GF-D8 (cell line): ENCODE data around the gene NAPG.
A peak's percentile ranks its signal among the peaks of the same experiment; 100 is the strongest.
"Not testable (repeated sequence)": the region's sequence is repeated elsewhere in the genome, so short reads cannot be mapped to it uniquely, and the experiment has no call there.

ENCODE experiments used
- DNase-seq: peaks from one replicate; lab custom pipeline; 2025; lab: John Stamatoyannopoulos, UW

NAPG gene

DNA sequence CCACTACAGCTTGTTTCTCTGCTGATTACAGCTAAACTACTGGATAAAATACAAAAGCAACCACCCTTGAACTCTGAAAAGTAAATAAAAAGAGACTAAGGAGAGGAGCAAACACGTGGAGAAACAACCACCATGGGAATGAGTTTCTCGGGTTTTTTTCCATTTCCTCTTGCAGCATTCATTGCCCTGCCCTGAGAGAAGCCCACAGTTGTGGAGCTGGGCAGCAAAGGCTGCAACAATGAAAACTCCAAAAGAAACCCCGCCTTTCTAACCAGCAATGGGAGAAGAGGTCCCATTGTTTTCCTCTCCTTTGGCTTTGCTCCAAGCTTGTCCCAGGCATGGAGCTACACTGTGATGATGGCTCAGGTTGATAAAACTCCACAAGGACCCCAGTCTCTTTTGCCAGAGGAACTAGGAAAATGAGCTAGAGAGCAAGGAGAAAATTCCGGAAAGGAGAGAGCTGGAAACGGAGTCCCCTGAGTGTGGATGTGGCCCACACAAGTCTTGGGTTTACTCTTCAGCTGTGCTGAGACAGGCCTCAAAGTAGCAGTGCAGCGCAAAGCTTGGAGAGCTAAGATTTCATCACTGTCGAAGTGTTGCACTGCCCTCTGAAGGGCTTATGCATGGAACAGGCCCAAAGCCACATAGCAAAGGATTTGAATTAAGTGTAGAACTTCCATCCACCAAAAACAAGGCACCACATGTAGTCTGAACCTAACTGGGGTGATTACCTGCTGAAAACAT lies 20.9 kb downstream of the NAPG start:
- DNase-seq = no peak

DNA sequence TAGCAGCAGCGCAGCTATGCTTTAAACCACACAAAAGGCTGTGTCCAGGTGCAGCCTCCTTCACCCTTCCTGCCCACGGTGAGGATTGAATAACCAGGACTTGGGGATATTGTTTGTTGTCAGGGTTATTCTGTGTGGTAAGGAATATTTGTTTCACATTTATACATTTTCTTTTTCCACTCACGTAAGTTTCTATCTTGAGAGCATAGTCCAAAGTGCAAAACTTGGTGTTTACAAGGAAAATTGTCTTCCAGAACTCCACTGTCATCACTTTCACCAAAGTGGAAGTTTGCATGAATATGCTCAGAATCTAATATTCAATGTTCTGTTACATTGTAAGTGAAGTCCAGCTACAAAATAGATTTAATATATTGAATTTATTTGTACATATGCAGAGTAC lies 26.4 kb downstream of the NAPG start:
- DNase-seq = no peak

DNA sequence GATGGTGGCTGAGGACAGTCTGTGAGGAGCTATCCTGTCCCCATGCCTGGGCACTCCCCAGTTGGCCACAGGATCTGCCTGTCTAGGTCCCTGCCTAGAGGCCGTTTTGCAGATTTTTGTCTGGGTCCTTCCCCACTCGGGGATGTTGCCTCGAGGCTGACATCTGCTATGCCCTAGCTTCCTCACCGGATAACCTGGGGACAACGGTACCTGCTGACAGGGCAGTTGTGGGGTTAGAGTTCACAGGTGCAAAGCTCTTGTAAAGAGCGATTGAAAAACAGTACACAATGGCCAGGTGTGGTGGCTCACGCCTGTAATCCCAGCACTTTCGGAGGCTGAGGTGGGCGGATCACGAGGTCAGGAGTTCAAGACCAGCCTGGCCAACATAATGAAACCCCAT lies 30.4 kb downstream of the NAPG start:
- not testable (repeated sequence) for DNase-seq

DNA sequence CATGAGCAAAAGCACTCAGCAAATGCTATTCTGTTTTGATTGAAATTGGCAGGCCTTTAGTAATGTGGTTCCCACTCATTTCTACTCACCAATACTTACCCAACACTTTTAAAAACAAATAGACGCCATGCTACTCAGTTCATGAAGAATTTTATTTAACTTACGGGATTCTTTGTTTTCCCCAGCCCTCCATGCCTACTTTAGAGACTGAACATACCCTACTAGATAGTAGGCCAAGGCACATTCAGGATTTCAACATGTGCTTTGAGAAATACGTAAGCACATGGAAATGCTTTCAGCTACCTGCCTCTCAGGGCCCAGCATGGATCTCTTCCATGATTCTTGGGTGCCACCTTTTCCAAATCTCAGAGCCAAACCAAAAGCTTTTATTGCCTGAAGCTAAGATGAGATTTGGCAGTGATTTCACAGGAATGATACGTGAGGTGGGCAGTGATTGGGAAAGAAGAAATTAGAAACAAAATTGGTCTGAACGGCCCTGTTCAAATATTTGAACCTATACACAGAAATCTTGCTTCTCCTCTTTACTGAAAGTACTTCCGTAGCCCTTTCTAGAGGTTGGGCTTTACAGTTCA lies 31.4 kb downstream of the NAPG start:
- DNase-seq = no peak

DNA sequence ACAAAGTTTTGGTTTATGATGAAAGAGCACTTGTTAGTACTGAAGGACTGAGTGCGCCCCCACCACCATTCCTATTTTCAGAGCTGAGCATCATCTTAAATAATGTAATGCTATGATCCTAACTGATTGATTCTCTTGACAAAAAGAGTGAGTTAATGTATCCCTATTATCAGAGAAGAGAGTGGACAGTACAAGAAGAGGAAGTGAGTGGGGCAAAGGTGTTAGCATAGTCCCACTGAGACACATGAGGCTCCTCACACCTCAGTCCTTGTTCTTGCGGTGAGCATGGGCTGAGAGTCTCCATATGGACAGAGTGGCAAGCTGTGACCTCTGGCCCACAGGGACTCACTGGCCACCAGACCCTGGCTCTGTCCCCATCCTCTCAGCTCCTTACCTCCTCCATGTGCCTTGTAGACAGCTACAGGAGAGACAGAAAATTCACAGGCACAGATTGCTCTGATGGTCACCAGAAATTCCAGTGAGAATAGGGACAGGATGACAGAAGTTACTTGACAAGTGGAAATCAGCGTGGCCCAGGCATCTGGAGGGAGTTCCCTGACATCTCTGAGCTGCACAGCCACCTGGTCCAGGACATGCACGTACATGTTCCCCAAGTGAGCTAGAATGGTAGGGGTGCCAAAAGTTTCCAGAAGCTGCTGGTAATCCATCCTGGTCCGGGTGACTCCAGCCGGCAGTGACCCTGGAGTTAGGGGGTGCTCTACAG lies 32.6 kb downstream of the NAPG start:
- no peak for DNase-seq

DNA sequence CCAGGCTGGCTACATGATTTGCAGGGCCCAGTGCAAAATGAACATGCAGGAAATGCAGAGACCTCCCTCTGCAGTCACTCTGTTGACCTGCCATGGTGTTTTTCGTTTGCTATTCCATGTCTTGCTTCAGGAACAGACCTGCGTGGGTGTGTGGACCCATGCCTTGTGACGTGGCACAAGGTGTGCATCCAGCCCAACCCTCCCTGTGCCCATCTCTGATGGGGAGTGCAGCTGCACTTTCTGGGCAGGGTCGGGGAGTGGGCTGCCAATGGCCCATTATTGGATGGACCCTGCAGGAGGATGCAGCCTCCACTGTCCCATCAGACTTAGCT lies 33.1 kb downstream of the NAPG start:
- no peak for DNase-seq

DNA sequence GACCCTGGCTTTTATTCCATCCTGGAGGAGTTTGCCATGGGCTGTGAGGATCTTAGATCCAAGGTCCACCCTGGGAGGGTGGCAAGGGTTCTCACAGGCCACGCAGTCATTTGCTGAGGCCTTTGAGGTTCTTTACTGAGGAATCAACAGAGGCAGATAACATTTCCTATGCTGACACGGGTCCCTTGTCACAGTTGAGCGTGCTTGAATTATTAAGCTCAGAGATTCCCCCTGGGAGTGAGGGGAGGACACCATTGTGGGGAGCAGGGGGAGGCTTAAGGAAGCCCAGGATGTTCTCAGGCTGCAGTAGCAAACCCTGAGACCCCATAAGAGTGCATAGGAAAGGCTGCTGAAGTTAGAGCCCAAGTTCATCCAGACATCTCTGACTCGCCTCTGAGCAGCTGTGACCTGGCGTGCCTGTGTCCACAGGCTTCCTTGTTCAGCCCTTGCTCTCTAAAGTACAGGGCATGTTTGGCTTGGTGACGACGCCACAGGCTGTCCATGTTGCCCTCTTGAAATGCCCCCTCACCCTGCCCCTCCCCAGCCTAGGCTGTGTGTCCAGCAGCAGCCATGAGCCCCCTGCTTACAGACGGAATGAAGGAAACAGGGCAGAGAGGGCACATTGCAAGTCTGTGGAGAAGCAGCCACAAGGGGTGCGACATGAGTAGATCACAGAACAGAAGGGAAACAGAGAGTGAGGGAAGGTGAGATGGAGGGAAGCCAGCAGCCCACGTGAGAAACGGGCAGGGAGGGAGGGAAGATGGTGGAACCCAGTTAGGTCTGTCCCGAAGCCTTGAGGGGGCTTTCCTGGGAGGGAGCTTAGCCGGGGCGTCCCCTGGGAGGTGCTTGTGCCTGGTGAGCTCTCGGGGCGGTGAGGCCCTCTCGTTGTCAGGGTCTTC lies 34.0 kb downstream of the NAPG start:
- no peak for DNase-seq

DNA sequence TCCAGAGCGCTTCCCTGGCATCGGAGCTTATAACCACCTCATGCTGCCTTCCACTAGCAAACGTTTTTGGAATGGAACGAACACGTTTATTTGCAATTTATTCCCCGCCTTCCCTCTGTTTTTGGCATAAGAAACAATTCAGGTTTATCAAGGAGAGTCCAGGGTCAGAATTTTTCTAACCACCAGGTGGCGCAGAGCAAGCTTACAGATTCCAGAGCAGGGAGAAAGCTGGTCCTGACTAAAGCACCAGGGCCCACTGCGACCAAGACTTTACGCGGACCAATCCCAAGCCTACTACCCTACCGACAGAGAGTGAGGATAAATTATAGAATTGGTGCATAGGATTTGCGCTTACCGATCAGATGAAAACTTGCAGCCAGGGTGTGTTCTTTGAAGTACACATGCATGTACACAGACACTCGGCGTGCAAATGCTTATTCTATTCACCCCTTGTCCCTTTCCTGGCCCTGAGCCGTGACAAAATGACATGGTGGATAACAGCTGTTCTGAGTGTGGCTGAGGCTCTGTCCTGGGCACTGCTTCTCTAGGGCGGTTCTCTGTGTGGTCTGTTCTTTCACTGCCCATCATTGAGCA lies 34.7 kb downstream of the NAPG start:
- DNase-seq = peak; percentile 20

DNA sequence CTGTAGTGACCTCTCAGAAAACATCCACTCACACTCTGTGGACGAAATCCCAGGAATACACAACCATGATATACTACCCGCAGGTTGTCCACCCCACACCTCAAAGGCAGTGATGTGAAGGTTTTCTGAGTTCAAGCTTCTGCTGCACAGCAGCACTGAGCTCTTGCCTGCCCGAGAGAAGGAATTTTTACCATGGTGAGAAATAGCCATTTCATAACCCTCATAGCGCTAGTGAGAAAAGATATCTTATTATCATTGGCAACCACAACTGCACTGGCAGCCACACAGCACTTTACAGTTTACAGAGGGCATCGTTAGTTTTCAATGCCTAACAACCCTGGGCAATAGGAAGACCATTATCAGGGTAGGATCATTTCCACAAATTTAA lies 36.9 kb downstream of the NAPG start:
- no peak for DNase-seq

DNA sequence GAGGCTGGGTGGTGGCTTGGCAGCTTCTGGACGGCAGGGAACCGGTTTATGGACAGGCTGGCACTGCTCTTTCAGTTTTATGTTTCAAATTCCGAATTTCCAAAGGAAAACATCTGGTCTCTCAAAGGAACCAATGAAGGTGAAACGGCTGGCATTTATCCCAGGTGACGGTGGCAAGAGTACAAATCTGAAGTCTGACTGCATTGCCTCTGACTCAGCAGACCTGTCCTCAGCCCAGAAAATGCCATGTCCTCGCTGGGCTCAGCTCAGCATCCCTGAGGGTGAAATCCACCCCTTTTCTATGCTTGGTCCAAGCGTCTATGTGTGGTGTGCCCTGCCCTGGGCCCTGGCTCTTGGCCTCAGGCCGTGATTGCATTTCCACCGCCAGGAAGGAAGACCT lies 38.1 kb downstream of the NAPG start:
- DNase-seq = no peak

DNA sequence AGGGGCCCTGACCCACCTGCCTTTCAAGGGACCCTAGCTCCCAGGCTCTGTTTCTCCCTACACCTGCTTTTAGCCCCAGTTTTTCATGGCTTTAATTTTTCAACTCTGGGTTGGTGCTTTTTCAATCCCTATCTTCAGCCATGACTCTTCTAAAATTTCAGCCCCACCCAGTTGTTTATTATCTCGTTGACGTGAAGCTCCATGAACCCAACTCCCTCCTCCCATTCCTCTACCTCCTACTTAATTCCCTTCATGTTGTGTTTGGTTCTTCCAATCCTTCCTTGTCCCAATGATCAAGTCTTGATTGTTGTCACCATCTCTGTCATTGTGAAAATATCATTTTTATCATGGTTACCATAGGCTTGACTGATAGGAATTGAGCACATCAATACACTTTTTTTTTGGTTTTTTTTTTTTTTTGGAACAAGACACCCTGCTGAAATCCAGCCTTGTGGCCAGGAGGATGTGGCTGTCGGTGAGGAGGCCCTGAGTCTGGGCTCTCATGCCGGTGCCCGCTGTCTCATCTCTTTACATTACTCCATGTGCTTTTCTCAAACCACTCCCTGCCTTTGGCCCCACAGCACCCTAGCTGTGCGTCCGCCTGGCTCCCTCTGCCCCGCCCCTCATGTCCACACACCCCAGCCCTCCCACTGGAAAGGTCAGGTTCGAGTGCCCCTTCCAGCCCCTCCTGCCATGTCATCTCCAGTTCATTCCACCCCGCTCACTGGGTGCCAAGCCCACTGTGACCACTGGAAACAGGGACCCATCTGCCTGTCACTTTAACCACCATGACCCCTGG lies 39.3 kb downstream of the NAPG start:
- DNase-seq = no peak

DNA sequence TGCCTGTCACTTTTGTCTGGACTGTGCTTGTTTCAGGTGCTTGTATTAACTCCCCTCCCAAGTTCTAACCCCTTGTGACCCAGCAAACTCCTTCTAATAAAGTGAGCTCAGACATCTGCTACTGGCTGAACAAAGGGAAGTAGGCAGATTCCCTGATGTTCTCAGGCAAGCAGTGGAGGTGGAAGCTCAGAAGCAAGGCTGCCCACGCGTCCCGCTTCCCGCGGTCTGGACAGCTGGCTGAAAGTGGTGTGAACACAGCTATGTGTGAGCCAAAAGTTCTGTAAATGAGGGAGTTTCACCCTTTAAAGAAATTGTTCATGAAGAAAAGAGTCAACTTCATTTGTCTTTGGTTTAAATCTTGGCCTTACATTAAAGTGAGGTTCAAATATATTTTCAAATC lies 40.0 kb downstream of the NAPG start:
- no peak for DNase-seq

DNA sequence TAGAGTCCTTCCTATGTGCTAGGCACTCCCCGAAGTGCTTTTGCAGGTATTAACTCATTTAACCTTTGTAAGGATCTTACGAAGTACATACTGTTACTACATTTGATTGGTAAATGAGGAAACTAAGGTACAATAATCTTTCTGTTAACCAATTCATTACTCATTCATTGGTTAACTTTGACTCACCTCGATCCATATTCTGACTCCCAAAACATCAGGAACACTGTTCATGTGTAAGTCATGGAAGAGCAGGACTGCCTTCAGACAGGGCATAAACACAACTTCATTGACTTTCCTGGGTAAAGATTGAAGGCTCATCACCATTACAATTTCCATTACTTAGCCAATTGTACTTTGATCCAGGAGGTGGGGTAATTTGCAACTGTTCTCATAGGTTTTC lies 40.6 kb downstream of the NAPG start:
- no peak for DNase-seq

DNA sequence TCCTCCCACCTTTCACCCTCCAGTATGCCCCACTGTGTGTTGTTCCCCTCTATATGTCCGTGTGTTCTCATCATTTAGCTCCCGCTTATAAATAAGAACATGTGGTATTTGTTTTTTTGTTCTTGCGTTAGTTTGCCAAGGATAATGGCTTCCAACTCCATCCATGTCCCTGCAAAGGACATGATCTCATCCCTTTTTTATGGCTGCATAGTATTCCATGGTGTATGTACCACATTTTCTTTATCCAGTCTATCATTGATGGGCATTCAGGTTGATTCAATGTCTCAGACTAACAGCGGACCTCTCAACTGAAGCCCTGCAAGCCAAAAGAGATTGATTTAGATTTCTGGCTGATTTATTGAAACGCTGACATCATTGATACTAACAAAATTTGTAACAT lies 44.1 kb downstream of the NAPG start:
- DNase-seq = not testable (repeated sequence)

DNA sequence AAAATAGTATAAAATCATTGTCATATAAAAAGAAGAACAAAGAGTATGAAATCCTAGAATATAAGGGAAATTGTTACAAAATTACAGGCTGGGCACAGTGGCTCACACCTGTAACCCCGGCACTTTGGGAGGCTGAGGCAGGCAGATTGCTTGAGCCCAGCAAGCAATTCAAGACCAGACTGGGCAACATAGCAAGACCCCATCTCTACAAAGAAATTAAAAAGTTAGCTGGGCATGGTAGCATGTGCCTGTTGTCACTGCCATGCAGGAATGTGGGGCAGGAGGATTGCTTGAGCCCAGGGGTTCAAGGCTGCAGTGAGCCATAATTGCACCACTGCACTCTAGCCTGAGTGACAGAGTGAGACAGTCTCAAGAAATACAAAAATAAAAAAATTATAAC lies 44.8 kb downstream of the NAPG start:
- no peak for DNase-seq

DNA sequence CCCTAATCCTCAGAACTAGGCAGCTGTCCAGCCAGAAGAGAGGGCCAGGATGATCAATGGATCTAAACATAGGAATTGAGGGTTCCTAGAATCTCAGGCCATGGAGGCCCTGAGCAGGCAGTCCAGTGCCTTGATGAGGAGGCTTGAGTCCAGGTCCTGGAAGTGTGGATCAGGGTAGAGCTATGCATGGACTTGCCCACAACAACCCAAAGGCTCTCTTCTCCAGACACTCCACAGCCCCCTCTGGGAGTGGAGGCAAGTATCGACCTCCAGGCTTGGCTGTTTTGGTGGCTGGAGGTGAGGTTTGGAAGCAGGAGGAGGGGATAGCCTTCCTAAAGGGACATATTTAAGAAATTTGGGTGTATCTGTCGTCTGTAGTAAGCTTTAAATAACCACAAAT lies 45.7 kb downstream of the NAPG start:
- DNase-seq = no peak

DNA sequence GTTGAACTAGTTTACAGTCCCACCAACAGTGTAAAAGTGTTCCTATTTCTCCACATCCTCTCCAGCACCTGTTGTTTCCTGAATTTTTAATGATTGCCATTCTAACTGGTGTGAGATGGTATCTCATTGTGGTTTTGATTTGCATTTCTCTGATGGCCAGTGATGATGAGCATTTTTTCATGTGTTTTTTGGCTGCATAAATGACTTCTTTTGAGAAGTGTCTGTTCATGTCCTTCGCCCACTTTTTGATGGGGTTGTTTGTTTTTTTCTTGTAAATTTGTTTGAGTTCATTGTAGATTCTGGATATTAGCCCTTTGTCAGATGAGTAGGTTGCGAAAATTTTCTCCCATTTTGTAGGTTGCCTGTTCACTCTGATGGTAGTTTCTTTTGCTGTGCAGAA lies 47.4 kb downstream of the NAPG start:
- DNase-seq = not testable (repeated sequence)

DNA sequence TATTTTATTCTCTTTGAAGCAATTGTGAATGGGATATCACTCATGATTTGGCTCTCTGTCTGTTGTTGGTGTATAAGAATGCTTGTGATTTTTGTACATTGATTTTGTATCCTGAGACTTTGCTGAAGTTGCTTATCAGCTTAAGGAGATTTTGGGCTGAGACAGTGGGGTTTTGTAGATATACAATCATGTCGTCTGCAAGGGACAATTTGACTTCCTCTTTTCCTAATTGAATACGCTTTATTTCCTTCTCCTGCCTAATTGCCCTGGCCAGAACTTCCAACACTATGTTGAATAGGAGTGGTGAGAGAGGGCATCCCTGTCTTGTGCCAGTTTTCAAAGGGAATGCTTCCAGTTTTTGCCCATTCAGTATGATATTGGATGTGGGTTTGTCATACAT lies 48.6 kb downstream of the NAPG start:
- not testable (repeated sequence) for DNase-seq

DNA sequence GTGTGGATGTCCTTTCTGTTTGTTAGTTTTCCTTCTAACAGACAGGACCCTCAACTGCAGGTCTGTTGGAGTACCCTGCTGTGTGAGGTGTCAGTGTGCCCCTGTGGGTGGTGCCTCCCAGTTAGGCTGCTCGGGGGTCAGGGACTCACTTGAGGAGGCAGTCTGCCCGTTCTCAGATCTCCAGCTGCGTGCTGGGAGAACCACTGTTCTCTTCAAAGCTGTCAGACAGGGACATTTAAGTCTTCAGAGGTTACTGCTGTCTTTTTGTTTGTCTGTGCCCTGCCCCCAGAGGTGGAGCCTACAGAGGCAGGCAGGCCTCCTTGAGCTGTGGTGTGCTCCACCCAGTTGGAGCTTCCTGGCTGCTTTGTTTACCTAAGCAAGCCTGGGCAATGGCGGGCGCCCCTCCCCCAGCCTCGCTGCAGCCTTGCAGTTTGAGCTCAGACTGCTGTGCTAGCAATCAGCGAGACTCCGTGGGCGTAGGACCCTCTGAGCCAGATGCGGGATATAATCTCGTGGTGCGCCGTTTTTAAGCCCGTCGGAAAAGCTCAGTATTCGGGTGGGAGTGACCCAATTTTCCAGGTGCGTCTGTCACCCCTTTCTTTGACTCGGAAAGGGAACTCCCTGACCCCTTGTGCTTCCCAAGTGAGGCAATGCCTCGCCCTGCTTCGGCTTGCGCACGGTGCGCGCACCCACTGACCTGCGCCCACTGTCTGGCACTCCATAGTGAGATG lies 52.2 kb downstream of the NAPG start:
- not testable (repeated sequence) for DNase-seq

DNA sequence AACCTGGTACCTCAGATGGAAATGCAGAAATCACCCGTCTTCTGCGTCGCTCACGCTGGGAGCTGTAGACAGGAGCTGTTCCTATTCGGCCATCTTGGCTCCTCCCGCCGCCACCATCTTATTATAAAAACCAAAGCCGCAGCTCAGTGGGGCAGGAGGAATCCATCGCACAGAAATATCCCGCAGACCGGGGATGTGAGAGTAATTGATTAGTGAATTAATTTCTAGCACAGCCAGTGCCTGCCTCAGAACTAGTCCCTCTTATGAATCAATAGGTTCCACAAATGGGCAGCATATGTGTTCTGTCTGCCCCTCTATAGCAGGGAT lies 52.7 kb downstream of the NAPG start:
- DNase-seq = not testable (repeated sequence)
